Esophagus muscularis mucosa (tissue), 3 donors: ENCODE data around the gene NME3.

Source experiments
- POLR2A ChIP-seq: fragments of 450-650 bp; IDR thresholded peaks from one replicate; pipeline ENCODE4 v1.6.1; 2017; ENCODE audit warnings: antibody characterized with exemption, moderate library complexity, mild to moderate bottlenecking, low read depth
- POLR2AphosphoS5 ChIP-seq, 2 donors: sonication (generic); formaldehyde crosslinking; IDR thresholded peaks; one replicate each; pipeline ENCODE4 v1.6.1; 2017; ENCODE audit warnings: antibody characterized with exemption in 2 of 2
- TF ChIP-seq, protein P1 (sequence below), 3 experiments: fragments of 200-600 bp in 2 of 3; fragments of 450-650 bp in 1 of 3; sonication (generic) in 2 of 3; IDR thresholded peaks; one replicate each; pipeline ENCODE4 v1.5.1; 2017 to 2019; ENCODE audit warnings: antibody characterized with exemption in 3 of 3, mild to moderate bottlenecking in 2 of 3, moderate library complexity in 1 of 3

DNA sequence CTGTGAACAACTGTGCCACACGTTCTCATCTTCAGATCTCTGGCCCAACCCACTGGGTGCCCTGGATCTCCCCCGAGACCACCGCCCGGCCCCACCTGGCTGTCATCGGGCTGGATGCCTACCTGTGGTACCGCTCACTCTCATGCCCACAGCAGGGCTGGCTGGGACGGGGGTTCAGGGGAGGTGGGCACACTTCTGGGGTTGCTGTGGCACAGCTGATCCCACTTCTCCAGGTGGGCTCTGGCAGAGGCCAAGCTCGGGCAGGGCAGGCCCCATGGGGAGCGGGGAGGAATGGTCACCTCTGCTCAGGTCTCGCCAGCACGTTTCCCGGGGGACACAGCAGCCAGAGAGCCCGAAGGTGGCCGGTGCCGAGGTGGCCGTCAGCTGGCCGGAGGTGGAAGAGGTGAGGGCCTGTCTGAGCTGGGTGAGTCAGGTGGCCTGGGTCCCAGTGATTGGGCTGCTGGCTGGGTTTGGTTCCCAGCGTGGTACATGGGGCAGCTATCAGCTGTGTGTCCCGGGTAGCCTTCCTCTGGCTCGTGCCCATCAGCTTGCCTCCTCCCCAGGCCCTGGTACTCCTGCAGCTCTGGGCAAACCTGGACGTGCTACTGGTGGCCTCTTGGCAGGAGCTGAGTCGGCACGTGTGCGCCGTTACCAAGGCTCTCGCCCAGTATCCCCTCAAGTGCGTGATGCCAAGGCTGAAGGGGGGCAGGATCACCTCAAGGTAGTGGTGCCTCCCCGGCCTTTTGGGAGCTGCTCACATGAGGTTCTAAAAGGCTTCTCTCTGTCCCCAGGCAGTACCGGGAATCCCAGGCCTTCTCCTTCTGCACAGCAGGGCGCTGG is 3.9 kb upstream of the NME3 start:
- TF ChIP-seq, protein P1, sequence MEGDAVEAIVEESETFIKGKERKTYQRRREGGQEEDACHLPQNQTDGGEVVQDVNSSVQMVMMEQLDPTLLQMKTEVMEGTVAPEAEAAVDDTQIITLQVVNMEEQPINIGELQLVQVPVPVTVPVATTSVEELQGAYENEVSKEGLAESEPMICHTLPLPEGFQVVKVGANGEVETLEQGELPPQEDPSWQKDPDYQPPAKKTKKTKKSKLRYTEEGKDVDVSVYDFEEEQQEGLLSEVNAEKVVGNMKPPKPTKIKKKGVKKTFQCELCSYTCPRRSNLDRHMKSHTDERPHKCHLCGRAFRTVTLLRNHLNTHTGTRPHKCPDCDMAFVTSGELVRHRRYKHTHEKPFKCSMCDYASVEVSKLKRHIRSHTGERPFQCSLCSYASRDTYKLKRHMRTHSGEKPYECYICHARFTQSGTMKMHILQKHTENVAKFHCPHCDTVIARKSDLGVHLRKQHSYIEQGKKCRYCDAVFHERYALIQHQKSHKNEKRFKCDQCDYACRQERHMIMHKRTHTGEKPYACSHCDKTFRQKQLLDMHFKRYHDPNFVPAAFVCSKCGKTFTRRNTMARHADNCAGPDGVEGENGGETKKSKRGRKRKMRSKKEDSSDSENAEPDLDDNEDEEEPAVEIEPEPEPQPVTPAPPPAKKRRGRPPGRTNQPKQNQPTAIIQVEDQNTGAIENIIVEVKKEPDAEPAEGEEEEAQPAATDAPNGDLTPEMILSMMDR (IDR thresholded peaks at IDR 0.05) = no peak
- no peak for TF ChIP-seq POLR2A
- no peak for TF ChIP-seq POLR2AphosphoS5 (IDR thresholded peaks at IDR 0.05)
